Measurements from ENCODE around the gene GXYLT2. TPM values are rescaled to one million over a fixed set of nuclear protein-coding genes. Genes with fewer than 3 reads are reported as not detected.
A peak's percentile ranks its signal among the peaks of the same experiment; 100 is the strongest.

Gene GXYLT2
- total RNA-seq, 1 donor from 2014 or later, result 16.2 TPM

GRCh38 chr3:72950801-72951200 is 63.0 kb downstream of the GXYLT2 start:
- H3K4me1 ChIP-seq, result peaks cover under 1% of the 10 kb centered on the region
- H3K36me3 ChIP-seq, result no peaks in the 10 kb centered on the region
- H3K9me3 ChIP-seq (replicated peaks), result no peaks in the 10 kb centered on the region
- no peak overlapping the region for H3K4me3 ChIP-seq
- no peak for DNase-seq
- intact Hi-C loops (cut with micrococcal nuclease), result loop anchor here (5.0 kb wide), 1 partner anchor 116 kb away; no protein-coding TSS in a partner anchor
- H3K27ac ChIP-seq (replicated peaks), result no peak overlapping the region
- TF ChIP-seq, protein P1, sequence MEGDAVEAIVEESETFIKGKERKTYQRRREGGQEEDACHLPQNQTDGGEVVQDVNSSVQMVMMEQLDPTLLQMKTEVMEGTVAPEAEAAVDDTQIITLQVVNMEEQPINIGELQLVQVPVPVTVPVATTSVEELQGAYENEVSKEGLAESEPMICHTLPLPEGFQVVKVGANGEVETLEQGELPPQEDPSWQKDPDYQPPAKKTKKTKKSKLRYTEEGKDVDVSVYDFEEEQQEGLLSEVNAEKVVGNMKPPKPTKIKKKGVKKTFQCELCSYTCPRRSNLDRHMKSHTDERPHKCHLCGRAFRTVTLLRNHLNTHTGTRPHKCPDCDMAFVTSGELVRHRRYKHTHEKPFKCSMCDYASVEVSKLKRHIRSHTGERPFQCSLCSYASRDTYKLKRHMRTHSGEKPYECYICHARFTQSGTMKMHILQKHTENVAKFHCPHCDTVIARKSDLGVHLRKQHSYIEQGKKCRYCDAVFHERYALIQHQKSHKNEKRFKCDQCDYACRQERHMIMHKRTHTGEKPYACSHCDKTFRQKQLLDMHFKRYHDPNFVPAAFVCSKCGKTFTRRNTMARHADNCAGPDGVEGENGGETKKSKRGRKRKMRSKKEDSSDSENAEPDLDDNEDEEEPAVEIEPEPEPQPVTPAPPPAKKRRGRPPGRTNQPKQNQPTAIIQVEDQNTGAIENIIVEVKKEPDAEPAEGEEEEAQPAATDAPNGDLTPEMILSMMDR (IDR thresholded peaks at IDR 0.05; ENCODE audit: borderline replicate concordance), result no peak
- no peaks in the 10 kb centered on the region for H3K27me3 ChIP-seq (ENCODE audit: low read depth)

- DNase-seq, result no peak
- Histone ChIP-seq H3K27me3 (ENCODE audit: low read depth) (no peaks in the 10 kb centered on the region), H3K36me3 (no peaks in the 10 kb centered on the region), H3K4me3 (no peak overlapping the region), H3K9me3 (replicated peaks) (no peaks in the 10 kb centered on the region), H3K4me1 (no peaks in the 10 kb centered on the region), H3K27ac (replicated peaks) (no peak overlapping the region)
- TF ChIP-seq, protein P1 (IDR thresholded peaks at IDR 0.05; ENCODE audit: borderline replicate concordance), result no peak
- intact Hi-C loops (cut with micrococcal nuclease), result loop anchor here (5.0 kb wide), 1 partner anchor 116 kb away; no protein-coding TSS in a partner anchor
Measured at GRCh38 chr3:72951259-72951722, 63.4 kb downstream of the GXYLT2 start.

- H3K4me1 ChIP-seq, result peaks cover 17% of the 10 kb centered on the region
- H3K27me3 ChIP-seq (ENCODE audit: low read depth), result no peaks in the 10 kb centered on the region
- no peak overlapping the region for H3K4me3 ChIP-seq
- intact Hi-C loops (cut with micrococcal nuclease), result loop anchor here (5.0 kb wide), 1 partner anchor 114 kb away; no protein-coding TSS in a partner anchor
- no peak overlapping the region for H3K27ac ChIP-seq (replicated peaks)
- no peak for DNase-seq
- no peaks in the 10 kb centered on the region for H3K9me3 ChIP-seq (replicated peaks)
- TF ChIP-seq, protein P1 (IDR thresholded peaks at IDR 0.05; ENCODE audit: borderline replicate concordance), result no peak
- H3K36me3 ChIP-seq, result no peaks in the 10 kb centered on the region
Measured at GRCh38 chr3:72953325-72953956, 65.6 kb downstream of the GXYLT2 start.

DNA sequence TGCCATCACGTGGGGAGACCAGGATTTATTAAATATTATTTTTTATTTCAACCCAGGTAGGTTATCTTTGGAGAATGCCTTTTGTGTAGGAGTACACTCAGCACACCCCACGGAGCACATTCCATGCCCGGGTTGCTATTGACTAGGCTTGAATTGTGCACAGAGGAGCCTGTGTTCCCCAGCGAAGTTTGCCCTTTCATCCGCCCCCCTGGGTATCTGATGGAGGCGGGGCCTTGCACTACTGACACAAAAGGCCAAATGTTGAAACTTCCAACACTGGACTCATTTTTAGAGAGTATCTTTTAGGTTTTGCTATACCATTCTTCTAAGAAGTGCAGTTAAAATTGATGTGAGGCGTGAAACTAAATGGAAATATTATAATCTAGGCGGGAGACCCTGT is 69.5 kb downstream of the GXYLT2 start:
- peak overlapping the region; percentile 89 for H3K27ac ChIP-seq (replicated peaks)
- no peaks in the 10 kb centered on the region for H3K27me3 ChIP-seq (ENCODE audit: low read depth)
- no peak overlapping the region for H3K4me3 ChIP-seq
- H3K4me1 ChIP-seq, result peaks cover 45% of the 10 kb centered on the region
- H3K36me3 ChIP-seq, result no peaks in the 10 kb centered on the region
- H3K9me3 ChIP-seq (replicated peaks), result no peaks in the 10 kb centered on the region
- peak; percentile 31 for DNase-seq
- intact Hi-C loops (cut with micrococcal nuclease), result no loop called here
- TF ChIP-seq, protein P1 (IDR thresholded peaks at IDR 0.05; ENCODE audit: borderline replicate concordance), result no peak

- peaks cover 50% of the 10 kb centered on the region for H3K4me1 ChIP-seq
- H3K4me3 ChIP-seq, result no peak overlapping the region
- intact Hi-C loops (cut with micrococcal nuclease), result no loop called here
- no peaks in the 10 kb centered on the region for H3K9me3 ChIP-seq (replicated peaks)
- no peak for DNase-seq
- TF ChIP-seq, protein P1 (IDR thresholded peaks at IDR 0.05; ENCODE audit: borderline replicate concordance), result no peak
- no peaks in the 10 kb centered on the region for H3K27me3 ChIP-seq (ENCODE audit: low read depth)
- H3K36me3 ChIP-seq, result no peaks in the 10 kb centered on the region
- H3K27ac ChIP-seq (replicated peaks), result peak overlapping the region; percentile 89
Measured at GRCh38 chr3:72959336-72959735, 71.5 kb downstream of the GXYLT2 start.
